ENCODE data around the gene LIFR.

Gene LIFR

DNA sequence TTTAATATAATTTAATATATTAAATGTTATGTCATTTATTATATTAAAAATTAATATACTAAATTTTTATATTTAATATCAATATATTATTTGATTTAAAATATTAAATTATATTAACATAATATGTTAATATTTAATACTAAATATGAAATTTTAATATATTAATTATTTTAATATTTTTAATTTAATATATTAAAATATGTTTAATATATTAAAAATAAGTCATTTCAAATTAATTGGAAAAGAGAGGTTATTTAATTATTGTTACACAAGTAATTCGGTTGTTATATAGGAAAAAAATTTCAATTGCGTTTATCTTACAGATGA lies 114.2 kb downstream of the LIFR start:
- DNase-seq (ENCODE audit: low read depth in 2 of 2) = no peak
- TF ChIP-seq, protein P1, sequence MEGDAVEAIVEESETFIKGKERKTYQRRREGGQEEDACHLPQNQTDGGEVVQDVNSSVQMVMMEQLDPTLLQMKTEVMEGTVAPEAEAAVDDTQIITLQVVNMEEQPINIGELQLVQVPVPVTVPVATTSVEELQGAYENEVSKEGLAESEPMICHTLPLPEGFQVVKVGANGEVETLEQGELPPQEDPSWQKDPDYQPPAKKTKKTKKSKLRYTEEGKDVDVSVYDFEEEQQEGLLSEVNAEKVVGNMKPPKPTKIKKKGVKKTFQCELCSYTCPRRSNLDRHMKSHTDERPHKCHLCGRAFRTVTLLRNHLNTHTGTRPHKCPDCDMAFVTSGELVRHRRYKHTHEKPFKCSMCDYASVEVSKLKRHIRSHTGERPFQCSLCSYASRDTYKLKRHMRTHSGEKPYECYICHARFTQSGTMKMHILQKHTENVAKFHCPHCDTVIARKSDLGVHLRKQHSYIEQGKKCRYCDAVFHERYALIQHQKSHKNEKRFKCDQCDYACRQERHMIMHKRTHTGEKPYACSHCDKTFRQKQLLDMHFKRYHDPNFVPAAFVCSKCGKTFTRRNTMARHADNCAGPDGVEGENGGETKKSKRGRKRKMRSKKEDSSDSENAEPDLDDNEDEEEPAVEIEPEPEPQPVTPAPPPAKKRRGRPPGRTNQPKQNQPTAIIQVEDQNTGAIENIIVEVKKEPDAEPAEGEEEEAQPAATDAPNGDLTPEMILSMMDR (IDR thresholded peaks at IDR 0.05; ENCODE audit: low read depth, low read length) = no peak

DNA sequence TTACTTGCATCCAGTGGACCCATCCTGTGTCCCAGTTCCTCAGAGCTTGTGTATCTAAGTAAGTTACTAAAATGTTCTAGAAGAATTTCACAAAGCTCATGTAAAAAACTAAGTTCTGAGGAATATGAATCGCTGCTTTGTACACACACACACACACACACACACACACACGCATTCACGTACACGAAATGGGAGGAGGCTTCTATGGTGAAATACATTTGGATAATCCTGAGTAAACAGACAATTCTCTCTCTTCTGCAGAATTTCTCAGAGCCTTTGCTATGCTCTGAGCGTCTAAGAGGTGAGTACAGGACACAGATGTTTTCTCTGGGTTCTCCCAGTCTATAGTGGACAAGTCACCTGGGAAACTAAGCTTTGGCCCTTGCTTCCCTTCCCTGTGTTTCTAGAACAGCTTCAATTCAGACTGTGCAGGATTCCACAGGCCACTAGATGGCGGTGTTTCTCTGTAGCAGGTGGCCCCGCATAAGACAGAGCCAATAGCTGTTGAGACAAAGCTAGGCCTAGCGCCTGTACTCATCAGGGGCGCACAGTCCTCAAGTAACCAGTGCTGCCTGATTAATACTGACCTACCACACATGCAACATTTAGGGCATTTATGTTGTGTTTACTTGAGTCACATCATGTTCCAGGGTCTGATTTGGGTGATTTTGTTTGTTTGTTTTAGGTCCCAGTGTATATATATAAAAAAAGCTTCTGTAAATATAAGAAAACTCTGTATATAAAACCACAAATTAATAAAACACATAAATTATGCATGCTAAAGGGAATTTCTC lies 114.8 kb downstream of the LIFR start:
- no peak overlapping the region for H3K4me3 ChIP-seq (replicated peaks in 1 of 2; ENCODE audit: low read depth in 2 of 2, low read length in 2 of 2)
- DNase-seq (ENCODE audit: low read depth in 2 of 2) = peak; percentile 95
- TF ChIP-seq, protein P1 (IDR thresholded peaks at IDR 0.05; ENCODE audit: low read depth, low read length) = peak; percentile 94

More for the DNA sequence above, 114.2 kb downstream of the LIFR start:
- H3K4me3 ChIP-seq (replicated peaks in 1 of 2; ENCODE audit: low read depth in 2 of 2, low read length in 2 of 2) = no peak overlapping the region

DNA sequence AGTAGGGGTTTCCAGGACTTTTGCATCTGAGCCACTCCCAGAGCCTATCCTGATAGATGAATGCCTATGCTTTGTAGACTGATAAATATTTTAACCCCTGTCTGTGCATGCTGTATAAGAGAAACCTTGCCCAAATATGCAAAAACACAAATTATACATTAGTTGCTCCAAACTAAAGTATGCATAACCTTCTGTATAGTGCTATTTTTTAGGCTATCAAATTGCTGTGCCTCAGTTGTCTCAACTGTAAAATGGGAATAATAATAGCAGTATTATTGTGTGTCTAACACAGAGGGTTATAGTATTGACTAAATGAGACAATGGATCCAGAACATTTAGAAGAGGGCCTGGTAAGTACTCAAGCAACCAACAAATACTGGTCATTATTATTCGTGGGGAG lies 117.7 kb downstream of the LIFR start:
- DNase-seq (ENCODE audit: low read depth in 2 of 2) = no peak
- TF ChIP-seq, protein P1 (IDR thresholded peaks at IDR 0.05; ENCODE audit: low read depth, low read length) = no peak

DNA sequence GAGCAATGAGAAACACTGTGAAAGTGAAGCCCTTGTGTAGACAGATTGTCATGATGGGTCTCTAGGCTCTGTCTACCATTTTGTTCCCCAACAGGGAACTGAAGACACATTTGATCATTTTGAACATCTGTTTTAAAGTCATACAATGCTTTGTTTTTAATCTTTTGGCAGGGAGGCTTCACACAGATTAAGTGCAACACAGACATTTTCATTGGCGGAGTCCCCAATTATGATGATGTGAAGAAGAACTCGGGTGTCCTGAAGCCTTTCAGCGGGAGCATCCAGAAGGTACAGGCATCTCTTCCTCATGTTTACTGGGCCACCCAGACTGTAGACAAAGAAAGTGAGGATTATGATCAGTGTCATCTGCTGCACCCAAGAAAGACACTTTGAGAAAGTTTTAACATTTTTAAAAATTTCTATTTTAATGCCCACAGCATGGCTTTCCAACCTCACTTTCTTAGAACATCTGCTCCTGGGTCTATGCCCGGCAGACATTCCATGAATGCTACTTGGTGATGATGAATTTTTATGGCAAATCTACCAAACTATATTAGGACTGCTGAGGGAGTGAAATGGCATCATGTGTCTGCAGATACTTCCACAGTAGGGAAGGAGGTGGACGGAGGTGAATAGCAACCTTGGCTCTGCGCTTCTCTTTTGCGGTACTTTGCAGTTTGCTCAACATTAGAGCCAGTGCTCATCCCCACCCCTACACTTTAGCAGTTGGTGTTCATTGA lies 121.3 kb downstream of the LIFR start:
- DNase-seq (ENCODE audit: low read depth in 2 of 2) = peak; percentile 41 to 44
- H3K4me3 ChIP-seq (replicated peaks in 1 of 2; ENCODE audit: low read depth in 2 of 2, low read length in 2 of 2) = no peak overlapping the region
- TF ChIP-seq, protein P1 (IDR thresholded peaks at IDR 0.05; ENCODE audit: low read depth, low read length) = no peak

More for the DNA sequence above, 117.7 kb downstream of the LIFR start:
- no peak overlapping the region for H3K4me3 ChIP-seq (replicated peaks in 1 of 2; ENCODE audit: low read depth in 2 of 2, low read length in 2 of 2)

DNA sequence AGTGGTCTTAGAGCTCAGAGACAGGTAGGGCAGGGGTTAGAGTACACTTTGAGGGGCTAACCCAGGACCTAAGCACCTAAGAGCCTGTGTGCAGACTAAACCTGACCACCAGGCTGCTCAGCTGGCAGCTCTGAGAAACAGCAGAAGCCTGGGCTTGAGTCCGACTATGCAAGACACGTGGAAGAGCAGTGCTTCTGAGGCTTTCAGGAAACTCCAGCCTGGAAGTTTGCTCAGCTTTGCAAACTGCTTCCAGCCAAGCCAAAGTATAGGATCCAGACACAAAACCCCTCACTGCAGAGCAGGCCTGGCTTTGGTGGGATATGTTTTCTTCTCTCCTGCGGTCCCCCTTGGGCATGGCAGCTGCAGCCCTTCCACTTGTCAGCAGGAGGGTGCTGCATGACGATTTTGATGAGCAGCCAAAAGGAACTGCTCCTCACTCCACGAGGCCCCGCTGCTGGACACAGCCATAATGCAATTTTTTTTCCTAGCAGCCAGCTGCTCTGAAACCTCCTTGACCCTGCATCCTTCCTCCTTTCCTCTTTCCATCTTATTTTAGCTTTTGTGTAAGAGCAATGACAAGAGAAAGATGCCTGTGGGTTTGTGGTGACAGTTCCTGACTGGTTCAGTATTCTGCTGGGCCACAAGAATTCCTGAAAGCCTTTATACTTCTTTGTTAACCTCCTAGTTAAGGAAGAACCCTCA lies 123.1 kb downstream of the LIFR start:
- TF ChIP-seq, protein P1 (IDR thresholded peaks at IDR 0.05; ENCODE audit: low read depth, low read length) = no peak
- no peak overlapping the region for H3K4me3 ChIP-seq (replicated peaks in 1 of 2; ENCODE audit: low read depth in 2 of 2, low read length in 2 of 2)
- DNase-seq (ENCODE audit: low read depth in 2 of 2) = peak; percentile 71 to 95

DNA sequence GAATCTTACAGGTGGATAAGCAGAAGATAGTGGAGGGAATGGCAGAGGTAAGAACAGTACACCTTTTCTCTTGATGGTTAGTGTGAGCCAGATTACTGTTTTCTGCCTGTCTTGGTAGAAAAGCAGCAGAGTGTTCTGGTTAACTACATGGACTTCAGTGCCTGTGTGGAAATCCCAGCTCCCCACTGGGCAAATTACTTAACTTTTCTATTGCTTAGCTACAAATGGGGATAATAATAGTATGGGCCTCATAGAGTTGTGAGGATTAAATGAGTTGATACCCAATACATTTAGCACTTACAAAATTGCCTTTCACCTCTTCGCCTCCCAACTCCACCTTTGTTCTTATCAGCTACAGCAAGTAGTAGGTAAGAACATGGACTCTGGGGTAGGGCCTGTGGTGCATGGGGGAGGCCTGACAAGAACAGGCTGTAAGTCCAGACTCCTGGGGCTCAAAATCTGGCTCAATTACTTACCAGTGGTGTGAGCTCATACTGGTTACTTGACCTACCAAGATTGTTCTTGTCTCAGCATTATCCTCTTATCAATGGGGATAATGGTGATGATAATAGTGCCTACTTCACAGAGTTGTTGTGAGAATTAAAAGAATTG lies 125.1 kb downstream of the LIFR start:
- DNase-seq (ENCODE audit: low read depth in 2 of 2) = no peak
- no peak overlapping the region for H3K4me3 ChIP-seq (replicated peaks in 1 of 2; ENCODE audit: low read depth in 2 of 2, low read length in 2 of 2)
- TF ChIP-seq, protein P1 (IDR thresholded peaks at IDR 0.05; ENCODE audit: low read depth, low read length) = no peak

Measured in cardiac fibroblast (primary cell).